Endodermal cell (in vitro differentiated cells): ENCODE results near the gene TAC3. TPM values are rescaled to one million over a fixed set of nuclear protein-coding genes. Genes with fewer than 3 reads are reported as not detected.

Experiments used
- DNase-seq: peaks from one replicate; pipeline ENCODE4 v3.0.0-alpha.2; 2017
- H3K27ac ChIP-seq: 2 replicates; pipeline ENCODE4 v1.5.1; 2013; ENCODE audit warnings: mild to moderate bottlenecking, low read depth, low read length, moderate library complexity
- H3K27me3 ChIP-seq: 2 replicates; pipeline ENCODE4 v1.6.1; 2013; ENCODE audit warnings: mild to moderate bottlenecking, low read length, moderate library complexity; ENCODE audit not compliant: insufficient read depth, control insufficient read depth, poor library complexity, severe bottlenecking
- H3K36me3 ChIP-seq: 2 replicates; pipeline ENCODE4 v1.7.0; 2013; ENCODE audit warnings: mild to moderate bottlenecking, low read length, moderate library complexity; ENCODE audit not compliant: control insufficient read depth, insufficient read depth
- H3K4me1 ChIP-seq: one replicate; pipeline ENCODE4 v1.7.0; 2013; ENCODE audit warnings: low read length; ENCODE audit not compliant: control insufficient read depth, insufficient read depth
- H3K4me3 ChIP-seq: 2 replicates; pipeline ENCODE4 v1.5.1; 2013; ENCODE audit warnings: mild to moderate bottlenecking, low read length, moderate library complexity
- H3K9ac ChIP-seq: 2 replicates; pipeline ENCODE4 v1.6.1; 2013; ENCODE audit warnings: mild to moderate bottlenecking, low read length, moderate library complexity; ENCODE audit not compliant: poor library complexity, severe bottlenecking; ENCODE audit errors: extremely low read depth
- H3K9me3 ChIP-seq: 2 replicates; pipeline ENCODE4 v1.6.1; 2013; ENCODE audit warnings: mild to moderate bottlenecking, low read length, moderate library complexity; ENCODE audit not compliant: control insufficient read depth
- H3K27ac Mint-ChIP-seq: 2 replicates; pipeline ENCODE4 v1.8.0; 2020; ENCODE audit warnings: mixed read lengths
- H3K27me3 Mint-ChIP-seq: 2 replicates; pipeline ENCODE4 v1.8.0; 2021; ENCODE audit warnings: mild to moderate bottlenecking, mixed read lengths; ENCODE audit not compliant: insufficient read depth
- H3K36me3 Mint-ChIP-seq: 2 replicates; pipeline ENCODE4 v1.8.0; 2020; ENCODE audit warnings: low read depth, mixed read lengths
- H3K4me1 Mint-ChIP-seq: 2 replicates; pipeline ENCODE4 v1.8.0; 2020; ENCODE audit warnings: mixed read lengths
- H3K4me3 Mint-ChIP-seq: 2 replicates; pipeline ENCODE4 v1.8.0; 2020; ENCODE audit warnings: mild to moderate bottlenecking, moderate library complexity, mixed read lengths
- H3K9me3 Mint-ChIP-seq: 2 replicates; pipeline ENCODE4 v1.8.0; 2020; ENCODE audit warnings: mild to moderate bottlenecking, mixed read lengths
- CTCF ChIP-seq: fragments of 200-600 bp; sonication (generic); conservative IDR thresholded peaks from 2 replicates; pipeline ENCODE4 v1.5.0; 2021; ENCODE audit warnings: antibody characterized with exemption, mild to moderate bottlenecking
- WGBS, 2 experiments: methylation state at CpG; one replicate each; pipeline versions ENCODE4 v1.1.5 to v1.1.7; 2013; ENCODE audit warnings: missing lambda C conversion rate in 2 of 2, mixed read lengths in 1 of 2; ENCODE audit not compliant: insufficient coverage in 1 of 2, insufficient read length in 1 of 2; 5-methylcytosine and 5-hydroxymethylcytosine counted together
- total RNA-seq, 2 donors: library from RNA; stranded (reverse); fragmentation: NEBNext Ultra II Directional in 1 of 2; extraction: Animal tissue kit (Norgen Biotek cat#: 25700) in 1 of 2; gene quantifications; 2 replicates in 1 of 2; 3 replicates in 1 of 2; pipeline ENCODE4 v1.2.1, GENCODE V29; 2021

Gene TAC3
- total RNA-seq, 2 donors from 2014 or later = 1.8 to 5.4 TPM

GRCh38 chr12:56995930-56996496, 20.3 kb downstream of the TAC3 start:
- Mint-ChIP-seq H3K27ac (no peak overlapping the region), H3K27me3 (no peaks in the 10 kb centered on the region), H3K9me3 (no peaks in the 10 kb centered on the region), H3K4me1 (peaks cover 3% of the 10 kb centered on the region), H3K36me3 (peaks cover 22% of the 10 kb centered on the region), H3K4me3 (no peak overlapping the region)
- peak; percentile 42 for DNase-seq
- peaks cover 15% of the 10 kb centered on the region for H3K36me3 ChIP-seq
- no peaks in the 10 kb centered on the region for H3K4me1 ChIP-seq
- H3K27me3 ChIP-seq = no peaks in the 10 kb centered on the region
- no peak overlapping the region for H3K9ac ChIP-seq
- no peak for TF ChIP-seq CTCF
- no peak overlapping the region for H3K27ac ChIP-seq
- no peaks in the 10 kb centered on the region for H3K9me3 ChIP-seq
- no peak overlapping the region for H3K4me3 ChIP-seq
- 91 to 94% methylated on average over 10 to 11 of the region's 11 CpGs for WGBS, 2 experiments

- Mint-ChIP-seq H3K4me1 (peaks cover 3% of the 10 kb centered on the region), H3K4me3 (no peak overlapping the region), H3K36me3 (peaks cover 16% of the 10 kb centered on the region), H3K9me3 (no peaks in the 10 kb centered on the region), H3K27me3 (no peaks in the 10 kb centered on the region), H3K27ac (no peak overlapping the region)
- Histone ChIP-seq H3K36me3 (peaks cover 8% of the 10 kb centered on the region), H3K4me3 (no peak overlapping the region), H3K4me1 (no peaks in the 10 kb centered on the region), H3K9me3 (no peaks in the 10 kb centered on the region), H3K27ac (no peak overlapping the region), H3K9ac (no peak overlapping the region), H3K27me3 (no peaks in the 10 kb centered on the region)
- no peak for TF ChIP-seq CTCF
- DNase-seq = peak; percentile 42
- WGBS, 2 experiments = 95 to 96% methylated on average over 18 to 26 of the region's 26 CpGs
Observed at GRCh38 chr12:56995201-56995929, 21.0 kb downstream of the TAC3 start.

- H3K27ac Mint-ChIP-seq = no peak overlapping the region
- Histone ChIP-seq H3K9ac (no peak overlapping the region), H3K4me1 (no peaks in the 10 kb centered on the region), H3K36me3 (no peaks in the 10 kb centered on the region), H3K4me3 (no peak overlapping the region), H3K9me3 (no peaks in the 10 kb centered on the region), H3K27me3 (no peaks in the 10 kb centered on the region), H3K27ac (no peak overlapping the region)
- DNase-seq = peak; percentile 44
- H3K4me3 Mint-ChIP-seq = no peak overlapping the region
- H3K4me1 Mint-ChIP-seq = peaks cover 3% of the 10 kb centered on the region
- 80 to 100% methylated on average over 1 to 10 of the region's 10 CpGs for WGBS, 2 experiments
- no peaks in the 10 kb centered on the region for H3K27me3 Mint-ChIP-seq
- TF ChIP-seq CTCF = no peak
- no peaks in the 10 kb centered on the region for H3K9me3 Mint-ChIP-seq
- peaks cover 8% of the 10 kb centered on the region for H3K36me3 Mint-ChIP-seq
Observed at GRCh38 chr12:56994231-56994746, 22.0 kb downstream of the TAC3 start.
